ENCODE results near the gene SATB1. TPM values are rescaled to one million over a fixed set of nuclear protein-coding genes. Genes with fewer than 3 reads are reported as not detected.

Gene SATB1
- total and polyA plus RNA-seq, 3 experiments from 2014 or later = 89.6 to 163 (median 158) TPM

GRCh38 chr3:18346097-18346496 is 79.0 kb downstream of the SATB1 start:
- Histone ChIP-seq H3K36me3 (ENCODE audit: insufficient read depth, low read length) (peaks cover 9% of the 10 kb centered on the region), H3K27ac (ENCODE audit: low read depth, low read length) (no peak overlapping the region)

GRCh38 chr3:18345015-18345367 is 80.1 kb downstream of the SATB1 start:
- Mint-ChIP-seq H3K9me3 (no peaks in the 10 kb centered on the region), H3K27ac (peak overlapping the region in 1 of 8 donors; percentile 15), H3K4me3 (no peak overlapping the region), H3K36me3 (peaks cover 0 to 22% (median 10%) of the 10 kb centered on the region in 3 donors), H3K27me3 (peaks cover 0 to 3% of the 10 kb centered on the region in 2 donors), H3K4me1 (peaks cover 6 to 8% (median 7%) of the 10 kb centered on the region in 3 donors)
- Histone ChIP-seq H3K4me3 (ENCODE audit: low read length) (no peak overlapping the region), H3K4me1 (ENCODE audit: insufficient read depth, low read length) (no peaks in the 10 kb centered on the region), H3K9me3 (ENCODE audit: low read length) (no peaks in the 10 kb centered on the region), H3K36me3 (ENCODE audit: insufficient read depth, low read length) (peaks cover 5% of the 10 kb centered on the region), H3K27ac (ENCODE audit: low read depth, low read length) (no peak overlapping the region), H3K27me3 (ENCODE audit: insufficient read depth, low read length, poor library complexity, severe bottlenecking) (no peaks in the 10 kb centered on the region)
- ChIA-PET POLR2A (no interaction called here), CTCF (no interaction called here)
- DNase-seq = no peak

More at GRCh38 chr3:18346097-18346496, 79.0 kb downstream of the SATB1 start:
- Mint-ChIP-seq H3K27me3 (peaks cover 0 to under 1% of the 10 kb centered on the region in 2 donors), H3K4me1 (peaks cover 6 to 8% (median 7%) of the 10 kb centered on the region in 3 donors), H3K9me3 (no peaks in the 10 kb centered on the region), H3K27ac (no peak overlapping the region), H3K36me3 (peaks cover 0 to 33% (median 14%) of the 10 kb centered on the region in 3 donors), H3K4me3 (no peak overlapping the region)
- Histone ChIP-seq H3K27me3 (ENCODE audit: insufficient read depth, low read length, poor library complexity, severe bottlenecking) (no peaks in the 10 kb centered on the region), H3K4me3 (ENCODE audit: low read length) (no peak overlapping the region), H3K9me3 (ENCODE audit: low read length) (no peaks in the 10 kb centered on the region), H3K4me1 (ENCODE audit: insufficient read depth, low read length) (no peaks in the 10 kb centered on the region)
- ChIA-PET CTCF (no interaction called here), POLR2A (no interaction called here)
- no peak for DNase-seq

GRCh38 chr3:18344306-18345014 is 80.7 kb downstream of the SATB1 start:
- no peaks in the 10 kb centered on the region for H3K27me3 ChIP-seq (ENCODE audit: insufficient read depth, low read length, poor library complexity, severe bottlenecking)
- peaks cover 5% of the 10 kb centered on the region for H3K36me3 ChIP-seq (ENCODE audit: insufficient read depth, low read length)
- POLR2A ChIA-PET = interaction anchor here (0.6 kb wide), 1 partner anchor 248 kb away, joined by 4 read pairs; no protein-coding TSS in a partner anchor
- H3K9me3 Mint-ChIP-seq = no peaks in the 10 kb centered on the region
- H3K4me3 ChIP-seq (ENCODE audit: low read length) = no peak overlapping the region
- CTCF ChIA-PET = no interaction called here
- no peak overlapping the region for H3K27ac Mint-ChIP-seq
- H3K4me3 Mint-ChIP-seq = no peak overlapping the region
- H3K9me3 ChIP-seq (ENCODE audit: low read length) = no peaks in the 10 kb centered on the region
- H3K27ac ChIP-seq (ENCODE audit: low read depth, low read length) = no peak overlapping the region
- peaks cover 0 to 4% of the 10 kb centered on the region in 2 donors for H3K27me3 Mint-ChIP-seq
- DNase-seq = no peak
- H3K4me1 ChIP-seq (ENCODE audit: insufficient read depth, low read length) = no peaks in the 10 kb centered on the region
- peaks cover 6 to 8% (median 7%) of the 10 kb centered on the region in 3 donors for H3K4me1 Mint-ChIP-seq
- peaks cover 0 to 17% (median 7%) of the 10 kb centered on the region in 3 donors for H3K36me3 Mint-ChIP-seq

GRCh38 chr3:18343809-18344208 is 81.3 kb downstream of the SATB1 start:
- no peak for DNase-seq
- Mint-ChIP-seq H3K36me3 (peaks cover 0 to 10% (median 2%) of the 10 kb centered on the region in 3 donors), H3K4me3 (no peak overlapping the region), H3K27me3 (peaks cover 3 to 5% of the 10 kb centered on the region in 2 donors), H3K4me1 (peaks cover 6 to 8% (median 7%) of the 10 kb centered on the region in 3 donors), H3K9me3 (no peaks in the 10 kb centered on the region), H3K27ac (no peak overlapping the region)
- H3K36me3 ChIP-seq (ENCODE audit: insufficient read depth, low read length) = no peaks in the 10 kb centered on the region
- H3K9me3 ChIP-seq (ENCODE audit: low read length) = no peaks in the 10 kb centered on the region
- no peaks in the 10 kb centered on the region for H3K27me3 ChIP-seq (ENCODE audit: insufficient read depth, low read length, poor library complexity, severe bottlenecking)
- H3K27ac ChIP-seq (ENCODE audit: low read depth, low read length) = no peak overlapping the region
- H3K4me1 ChIP-seq (ENCODE audit: insufficient read depth, low read length) = no peaks in the 10 kb centered on the region
- ChIA-PET POLR2A (no interaction called here), CTCF (no interaction called here)
- no peak overlapping the region for H3K4me3 ChIP-seq (ENCODE audit: low read length)

- Histone ChIP-seq H3K27ac (ENCODE audit: low read depth, low read length) (no peak overlapping the region), H3K4me1 (ENCODE audit: insufficient read depth, low read length) (no peaks in the 10 kb centered on the region), H3K36me3 (ENCODE audit: insufficient read depth, low read length) (no peaks in the 10 kb centered on the region), H3K9me3 (ENCODE audit: low read length) (no peaks in the 10 kb centered on the region), H3K4me3 (ENCODE audit: low read length) (no peak overlapping the region), H3K27me3 (ENCODE audit: insufficient read depth, low read length, poor library complexity, severe bottlenecking) (no peaks in the 10 kb centered on the region)
- Mint-ChIP-seq H3K36me3 (peaks cover 0 to 6% (median 0%) of the 10 kb centered on the region in 3 donors), H3K4me3 (no peak overlapping the region), H3K4me1 (peaks cover 4 to 8% (median 5%) of the 10 kb centered on the region in 3 donors), H3K9me3 (no peaks in the 10 kb centered on the region), H3K27ac (no peak overlapping the region), H3K27me3 (peaks cover 5 to 17% of the 10 kb centered on the region in 2 donors)
- ChIA-PET CTCF (no interaction called here), POLR2A (no interaction called here)
- DNase-seq = no peak
Measured at GRCh38 chr3:18338827-18339514, 86.2 kb downstream of the SATB1 start.

GRCh38 chr3:18337231-18337630 is 87.9 kb downstream of the SATB1 start:
- Mint-ChIP-seq H3K27ac (no peak overlapping the region), H3K9me3 (no peaks in the 10 kb centered on the region), H3K36me3 (peaks cover 0 to 11% (median 0%) of the 10 kb centered on the region in 3 donors), H3K4me1 (peaks cover 0 to 6% (median 5%) of the 10 kb centered on the region in 3 donors), H3K4me3 (no peak overlapping the region), H3K27me3 (peaks cover 6 to 29% of the 10 kb centered on the region in 2 donors)
- no peaks in the 10 kb centered on the region for H3K27me3 ChIP-seq (ENCODE audit: insufficient read depth, low read length, poor library complexity, severe bottlenecking)
- no peaks in the 10 kb centered on the region for H3K36me3 ChIP-seq (ENCODE audit: insufficient read depth, low read length)
- no peaks in the 10 kb centered on the region for H3K9me3 ChIP-seq (ENCODE audit: low read length)
- H3K4me3 ChIP-seq (ENCODE audit: low read length) = no peak overlapping the region
- no peak for DNase-seq
- H3K4me1 ChIP-seq (ENCODE audit: insufficient read depth, low read length) = no peaks in the 10 kb centered on the region
- H3K27ac ChIP-seq (ENCODE audit: low read depth, low read length) = no peak overlapping the region
- CTCF ChIA-PET = no interaction called here
- POLR2A ChIA-PET = no interaction called here

- Mint-ChIP-seq H3K4me1 (peaks cover 0 to 6% (median 5%) of the 10 kb centered on the region in 3 donors), H3K4me3 (no peak overlapping the region), H3K27me3 (peaks cover 3 to 38% of the 10 kb centered on the region in 2 donors), H3K27ac (no peak overlapping the region), H3K36me3 (peaks cover 0 to 11% (median 0%) of the 10 kb centered on the region in 3 donors), H3K9me3 (peaks cover 0 to 2% (median 0%) of the 10 kb centered on the region in 5 donors)
- DNase-seq = no peak
- no peak overlapping the region for H3K27ac ChIP-seq (ENCODE audit: low read depth, low read length)
- H3K27me3 ChIP-seq (ENCODE audit: insufficient read depth, low read length, poor library complexity, severe bottlenecking) = no peaks in the 10 kb centered on the region
- ChIA-PET POLR2A (no interaction called here), CTCF (no interaction called here)
- H3K9me3 ChIP-seq (ENCODE audit: low read length) = no peaks in the 10 kb centered on the region
- H3K4me1 ChIP-seq (ENCODE audit: insufficient read depth, low read length) = no peaks in the 10 kb centered on the region
- no peaks in the 10 kb centered on the region for H3K36me3 ChIP-seq (ENCODE audit: insufficient read depth, low read length)
- H3K4me3 ChIP-seq (ENCODE audit: low read length) = no peak overlapping the region
Measured at GRCh38 chr3:18334837-18335601, 90.1 kb downstream of the SATB1 start.

All from CD8-positive, alpha-beta memory T cell (primary cell).